ENCODE results near the gene AFF4.

- no peak for TF ChIP-seq CTCF (IDR thresholded peaks at IDR 0.05)
- TF ChIP-seq MAX (IDR thresholded peaks at IDR 0.05; ENCODE audit: low read depth): peak; percentile 64
- no peak for TF ChIP-seq REST (IDR thresholded peaks at IDR 0.05; ENCODE audit: low read depth, low read length)
- TF ChIP-seq EP300 (IDR thresholded peaks at IDR 0.05; ENCODE audit: borderline replicate concordance in 1 of 2, low read depth in 1 of 2, low read length in 1 of 2): peak in 1 of 2 experiments; percentile 41; a peak in 1 of 4 replicates
- TF ChIP-seq JUND (IDR thresholded peaks at IDR 0.05): no peak
- TF ChIP-seq RAD21 (IDR thresholded peaks at IDR 0.05; ENCODE audit: low read length): no peak
- no peak for TF ChIP-seq RFX5 (IDR thresholded peaks at IDR 0.05; ENCODE audit: low read length)
- TF ChIP-seq FOSL2 (IDR thresholded peaks at IDR 0.05; ENCODE audit: borderline replicate concordance, low read depth): no peak
- peak; percentile 87 for TF ChIP-seq TAF1 (IDR thresholded peaks at IDR 0.05; ENCODE audit: borderline replicate concordance, low read depth, low read length)
- TF ChIP-seq MEF2A (IDR thresholded peaks at IDR 0.05; ENCODE audit: borderline replicate concordance, low read depth): no peak
- TF ChIP-seq RXRA (IDR thresholded peaks at IDR 0.05; ENCODE audit: borderline replicate concordance, low read depth): no peak
- TF ChIP-seq SIN3A (IDR thresholded peaks at IDR 0.05; ENCODE audit: borderline replicate concordance, low read depth, low read length): peak; percentile 83; the same call in 1 of the 2 replicates
- no peak for TF ChIP-seq SMC3 (IDR thresholded peaks at IDR 0.05; ENCODE audit: low read depth, low read length)
- peak; percentile 9; the same call in 1 of the 2 replicates for TF ChIP-seq RCOR1 (IDR thresholded peaks at IDR 0.05; ENCODE audit: low read length)
Measured at GRCh38 chr5:132963171-132964104, at the start of gene AFF4.
